ENCODE data around the gene GRAMD1B. TPM values are rescaled to one million over a fixed set of nuclear protein-coding genes. Genes with fewer than 3 reads are reported as not detected.
"Not testable (repeated sequence)": the region's sequence is repeated elsewhere in the genome, so short reads cannot be mapped to it uniquely, and the experiment has no call there.

The GRAMD1B gene
- total RNA-seq, 2 experiments from 2014 or later: 30.3 to 36.2 TPM

- H3K27me3 Mint-ChIP-seq; H3K4me3 Mint-ChIP-seq; H3K27ac Mint-ChIP-seq; POLR2A ChIA-PET; H3K9me3 Mint-ChIP-seq; DNase-seq; H3K36me3 Mint-ChIP-seq; ATAC-seq (ENCODE audit: low read depth): not testable (repeated sequence)
- peaks cover 12% of the 10 kb centered on the region for H3K4me1 Mint-ChIP-seq
Observed at GRCh38 chr11:123572791-123573190, 142.7 kb downstream of the GRAMD1B start.

GRCh38 chr11:123573286-123573685, 143.2 kb downstream of the GRAMD1B start:
- POLR2A ChIA-PET: no interaction called here
- Mint-ChIP-seq H3K27ac (no peak overlapping the region), H3K4me1 (peaks cover 12% of the 10 kb centered on the region), H3K9me3 (no peaks in the 10 kb centered on the region), H3K36me3 (peaks cover 1% of the 10 kb centered on the region), H3K27me3 (no peaks in the 10 kb centered on the region), H3K4me3 (no peak overlapping the region)
- DNase-seq (no peak), ATAC-seq (ENCODE audit: low read depth) (no peak)

GRCh38 chr11:123575441-123575840, 145.4 kb downstream of the GRAMD1B start:
- no peaks in the 10 kb centered on the region for H3K27me3 Mint-ChIP-seq
- no peak overlapping the region for H3K4me3 Mint-ChIP-seq
- H3K9me3 Mint-ChIP-seq: no peaks in the 10 kb centered on the region
- POLR2A ChIA-PET: no interaction called here
- ATAC-seq (ENCODE audit: low read depth) (no peak), DNase-seq (no peak)
- H3K27ac Mint-ChIP-seq: no peak overlapping the region
- H3K4me1 Mint-ChIP-seq: peaks cover 12% of the 10 kb centered on the region
- peaks cover 2% of the 10 kb centered on the region for H3K36me3 Mint-ChIP-seq

- no peak for ATAC-seq (ENCODE audit: low read depth)
- no peaks in the 10 kb centered on the region for H3K9me3 Mint-ChIP-seq
- no peak overlapping the region for H3K4me3 Mint-ChIP-seq
- POLR2A ChIA-PET: no interaction called here
- no peak for DNase-seq
- no peaks in the 10 kb centered on the region for H3K27me3 Mint-ChIP-seq
- peaks cover 2% of the 10 kb centered on the region for H3K36me3 Mint-ChIP-seq
- no peak overlapping the region for H3K27ac Mint-ChIP-seq
- H3K4me1 Mint-ChIP-seq: peaks cover 14% of the 10 kb centered on the region
Observed at GRCh38 chr11:123576082-123576481, 146.0 kb downstream of the GRAMD1B start.

GRCh38 chr11:123576501-123576900, 146.4 kb downstream of the GRAMD1B start:
- Mint-ChIP-seq H3K36me3 (peaks cover 2% of the 10 kb centered on the region), H3K27ac (no peak overlapping the region), H3K4me1 (peaks cover 14% of the 10 kb centered on the region), H3K27me3 (no peaks in the 10 kb centered on the region), H3K4me3 (no peak overlapping the region), H3K9me3 (no peaks in the 10 kb centered on the region)
- DNase-seq (no peak), ATAC-seq (ENCODE audit: low read depth) (no peak)
- POLR2A ChIA-PET: no interaction called here

- ATAC-seq (ENCODE audit: low read depth) (peak; percentile 53), DNase-seq (peak; percentile 80)
- Mint-ChIP-seq H3K4me1 (peaks cover 14% of the 10 kb centered on the region), H3K4me3 (no peak overlapping the region), H3K36me3 (peaks cover 2% of the 10 kb centered on the region), H3K27me3 (no peaks in the 10 kb centered on the region), H3K9me3 (no peaks in the 10 kb centered on the region), H3K27ac (no peak overlapping the region)
- POLR2A ChIA-PET: no interaction called here
Observed at GRCh38 chr11:123577081-123577598, 147.1 kb downstream of the GRAMD1B start.

- DNase-seq (no peak), ATAC-seq (ENCODE audit: low read depth) (no peak)
- no peaks in the 10 kb centered on the region for H3K27me3 Mint-ChIP-seq
- no peaks in the 10 kb centered on the region for H3K9me3 Mint-ChIP-seq
- peaks cover 20% of the 10 kb centered on the region for H3K4me1 Mint-ChIP-seq
- POLR2A ChIA-PET: no interaction called here
- H3K27ac Mint-ChIP-seq: no peak overlapping the region
- H3K4me3 Mint-ChIP-seq: no peak overlapping the region
- peaks cover 6% of the 10 kb centered on the region for H3K36me3 Mint-ChIP-seq
Observed at GRCh38 chr11:123578778-123579481, 148.9 kb downstream of the GRAMD1B start.

GRCh38 chr11:123579482-123579812, 149.4 kb downstream of the GRAMD1B start:
- peaks cover 17% of the 10 kb centered on the region for H3K4me1 Mint-ChIP-seq
- no peak overlapping the region for H3K4me3 Mint-ChIP-seq
- H3K27ac Mint-ChIP-seq: no peak overlapping the region

GRCh38 chr11:123580137-123580536, 150.1 kb downstream of the GRAMD1B start:
- Mint-ChIP-seq H3K4me3 (no peak overlapping the region), H3K9me3 (no peaks in the 10 kb centered on the region), H3K27ac (no peak overlapping the region), H3K27me3 (no peaks in the 10 kb centered on the region), H3K36me3 (peaks cover 6% of the 10 kb centered on the region), H3K4me1 (peaks cover 16% of the 10 kb centered on the region)
- ATAC-seq (ENCODE audit: low read depth) (peak; percentile 4), DNase-seq (no peak)
- POLR2A ChIA-PET: no interaction called here

More at GRCh38 chr11:123579482-123579812, 149.4 kb downstream of the GRAMD1B start:
- POLR2A ChIA-PET: no interaction called here
- ATAC-seq (ENCODE audit: low read depth): no peak
- no peaks in the 10 kb centered on the region for H3K9me3 Mint-ChIP-seq
- peaks cover 6% of the 10 kb centered on the region for H3K36me3 Mint-ChIP-seq
- DNase-seq: no peak
- no peaks in the 10 kb centered on the region for H3K27me3 Mint-ChIP-seq

GRCh38 chr11:123580557-123581275, 150.6 kb downstream of the GRAMD1B start:
- Mint-ChIP-seq H3K27me3 (no peaks in the 10 kb centered on the region), H3K27ac (no peak overlapping the region), H3K4me3 (no peak overlapping the region), H3K4me1 (peaks cover 16% of the 10 kb centered on the region), H3K36me3 (peaks cover 6% of the 10 kb centered on the region), H3K9me3 (no peaks in the 10 kb centered on the region)
- POLR2A ChIA-PET: interaction anchor here (0.7 kb wide), 1 partner anchor 233 kb away, joined by 3 read pairs; no protein-coding TSS in a partner anchor
- peak; percentile 71 for ATAC-seq (ENCODE audit: low read depth)
- DNase-seq: peak; percentile 76

- Mint-ChIP-seq H3K27me3 (no peaks in the 10 kb centered on the region), H3K9me3 (no peaks in the 10 kb centered on the region), H3K4me1 (peaks cover 12% of the 10 kb centered on the region), H3K4me3 (no peak overlapping the region), H3K27ac (no peak overlapping the region), H3K36me3 (peaks cover 6% of the 10 kb centered on the region)
- ATAC-seq (ENCODE audit: low read depth) (no peak), DNase-seq (no peak)
- POLR2A ChIA-PET: no interaction called here
Observed at GRCh38 chr11:123581651-123582399, 151.8 kb downstream of the GRAMD1B start.

GRCh38 chr11:123582992-123583504, 153.0 kb downstream of the GRAMD1B start:
- POLR2A ChIA-PET: interaction anchor here (0.6 kb wide), 1 partner anchor 67 kb away, joined by 3 read pairs; no protein-coding TSS in a partner anchor
- Mint-ChIP-seq H3K36me3 (peaks cover 6% of the 10 kb centered on the region), H3K27ac (no peak overlapping the region), H3K9me3 (no peaks in the 10 kb centered on the region), H3K4me3 (no peak overlapping the region), H3K27me3 (no peaks in the 10 kb centered on the region), H3K4me1 (peaks cover 8% of the 10 kb centered on the region)
- DNase-seq: no peak
- ATAC-seq (ENCODE audit: low read depth): no peak

- no peak for ATAC-seq (ENCODE audit: low read depth)
- no peaks in the 10 kb centered on the region for H3K9me3 Mint-ChIP-seq
- no peaks in the 10 kb centered on the region for H3K27me3 Mint-ChIP-seq
Observed at GRCh38 chr11:123584186-123584585, 154.1 kb downstream of the GRAMD1B start.

More at GRCh38 chr11:123584186-123584585, 154.1 kb downstream of the GRAMD1B start:
- no peak for DNase-seq
- no peak overlapping the region for H3K4me3 Mint-ChIP-seq
- peaks cover 8% of the 10 kb centered on the region for H3K4me1 Mint-ChIP-seq
- H3K36me3 Mint-ChIP-seq: peaks cover 6% of the 10 kb centered on the region
- POLR2A ChIA-PET: no interaction called here
- no peak overlapping the region for H3K27ac Mint-ChIP-seq
